Adrenal gland (tissue), 12 donors: Measurements from ENCODE around the gene CD2. TPM values are rescaled to one million over a fixed set of nuclear protein-coding genes. Genes with fewer than 3 reads are reported as not detected.

ENCODE experiments used
- DNase-seq, 7 donors: peaks; one replicate each; pipeline ENCODE4 v3.0.0-alpha.2; 2019 to 2020
- H3K27ac ChIP-seq, 5 donors: fragments of 200-600 bp; sonication (generic) in 4 of 5; 1 replicate in 3 of 5; 2 replicates in 2 of 5; pipeline versions ENCODE4 v1.5.1 to v1.8.0; 2016 to 2020; ENCODE audit warnings: mild to moderate bottlenecking in 1 of 5
- H3K27me3 ChIP-seq: fragments of 200-600 bp; 2 replicates; pipeline ENCODE4 v1.8.0; 2021
- H3K36me3 ChIP-seq, 2 donors: fragments of 200-600 bp; replicated peaks in 1 of 2; 1 replicate in 1 of 2; 2 replicates in 1 of 2; pipeline versions ENCODE4 v1.5.1 to v1.8.0; 2018 to 2022
- H3K4me1 ChIP-seq, 2 donors: fragments of 200-600 bp; replicated peaks in 1 of 2; 1 replicate in 1 of 2; 2 replicates in 1 of 2; pipeline versions ENCODE4 v1.5.1 to v1.8.0; 2018 to 2021
- H3K4me3 ChIP-seq, 4 donors: fragments of 200-600 bp; sonication (generic) in 3 of 4; one replicate each; pipeline ENCODE4 v1.5.1; 2016 to 2018
- H3K9me3 ChIP-seq, 3 donors: fragments of 200-600 bp; sonication (generic) in 1 of 3; replicated peaks in 1 of 3; 1 replicate in 2 of 3; 2 replicates in 1 of 3; pipeline versions ENCODE4 v1.5.1 to v1.8.0; 2016 to 2021
- POLR2A ChIP-seq, 2 donors: fragments of 450-650 bp; IDR thresholded peaks; one replicate each; pipeline ENCODE4 v1.6.1; 2017; ENCODE audit warnings: antibody characterized with exemption in 2 of 2, mild to moderate bottlenecking in 2 of 2, moderate library complexity in 1 of 2
- WGBS, 4 donors: extraction: QIAGEN DNeasy Blood & Tissue Kit in 2 of 4; methylation state at CpG; one replicate each; pipeline versions ENCODE4 v1.1.5 to v1.1.7; 2013 to 2017; 5-methylcytosine and 5-hydroxymethylcytosine counted together
- intact Hi-C, 2 donors: fragments of 100-400 bp; cut with DNase I; formaldehyde crosslinking; loops; one replicate each; pipeline versions ENCODE4 v1.14.1 to v1.15.0; 2022 to 2023
- polyA plus RNA-seq, 3 donors: library from polyadenylated mRNA; stranded (reverse); fragments of 200-250 nt in 2 of 3; fragments of 350-450 nt in 1 of 3; fragmentation: Illumina TruSeq in 1 of 3; extraction: RNeasy Lipid Tissue Mini Kit (QIAGEN cat#74804) in 1 of 3; gene quantifications; one replicate each; pipeline ENCODE4 v1.2.3, GENCODE V29; 2013 to 2014
- total RNA-seq, 9 donors: library from RNA; depleted of rRNA in 4 of 9; stranded (reverse); fragments of >200 nt in 4 of 9; fragments of 120-200 nt in 1 of 9; fragmentation: NEBNext Ultra II Directional in 1 of 9; extraction: Animal tissue kit (Norgen Biotek cat#: 25700) in 1 of 9; gene quantifications; one replicate each; pipeline versions ENCODE4 v1.1.0 to v1.2.4, GENCODE V29; 2013 to 2023
- TF ChIP-seq, protein P1 (sequence below), 6 experiments: fragments of 450-650 bp in 4 of 6; fragments of 200-600 bp in 2 of 6; sonication (generic) in 1 of 6; IDR thresholded peaks; 1 replicate in 5 of 6; 2 replicates in 1 of 6; pipeline versions ENCODE4 v1.5.1 to v1.8.0; 2016 to 2021; ENCODE audit warnings: antibody characterized with exemption in 6 of 6, mild to moderate bottlenecking in 2 of 6, moderate library complexity in 1 of 6
- donor health status: healthy with polysubstance abuse.
- donor health status: Bipolar disorder and iron deficiency.
- donor health status: DM: yes; HTN: yes; CAD: no.
- donor health status: DM: no; HTN: no; CAD: no.
- donor health status: DM: no; HTN: no; CAD: no.
- donor health status: DM: yes; HTN: yes; CAD: no.

CD2 gene
- total and polyA plus RNA-seq, 12 donors: 0.18 to 6.7 (median 1.3) TPM

DNA sequence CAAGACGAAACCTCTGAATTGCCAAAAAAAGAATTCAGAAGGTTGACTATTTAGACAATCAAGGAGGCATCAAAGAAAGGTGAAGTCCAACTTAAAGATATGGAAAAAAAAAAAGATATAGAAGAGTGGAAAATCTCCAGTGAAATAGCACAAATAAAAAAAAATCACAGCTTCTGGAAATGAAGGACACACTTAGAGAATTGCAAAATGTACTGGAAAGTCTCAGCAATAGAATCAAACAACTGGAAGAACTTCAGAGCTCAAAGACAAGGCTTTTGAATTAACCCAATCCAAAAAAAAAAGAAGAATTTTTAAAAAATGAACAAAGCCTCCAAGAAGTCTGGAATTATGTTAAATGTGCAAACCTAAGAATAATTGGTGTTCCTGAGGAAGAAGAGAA lies 31.8 kb downstream of the CD2 start:
- intact Hi-C loops: no loop called here
- no peak for DNase-seq
- Histone ChIP-seq H3K4me3 (no peak overlapping the region), H3K36me3 (no peaks in the 10 kb centered on the region), H3K9me3 (no peaks in the 10 kb centered on the region), H3K27me3 (no peaks in the 10 kb centered on the region), H3K4me1 (no peaks in the 10 kb centered on the region), H3K27ac (no peak overlapping the region)
- TF ChIP-seq POLR2A (IDR thresholded peaks at IDR 0.05): no peak
- TF ChIP-seq, protein P1, sequence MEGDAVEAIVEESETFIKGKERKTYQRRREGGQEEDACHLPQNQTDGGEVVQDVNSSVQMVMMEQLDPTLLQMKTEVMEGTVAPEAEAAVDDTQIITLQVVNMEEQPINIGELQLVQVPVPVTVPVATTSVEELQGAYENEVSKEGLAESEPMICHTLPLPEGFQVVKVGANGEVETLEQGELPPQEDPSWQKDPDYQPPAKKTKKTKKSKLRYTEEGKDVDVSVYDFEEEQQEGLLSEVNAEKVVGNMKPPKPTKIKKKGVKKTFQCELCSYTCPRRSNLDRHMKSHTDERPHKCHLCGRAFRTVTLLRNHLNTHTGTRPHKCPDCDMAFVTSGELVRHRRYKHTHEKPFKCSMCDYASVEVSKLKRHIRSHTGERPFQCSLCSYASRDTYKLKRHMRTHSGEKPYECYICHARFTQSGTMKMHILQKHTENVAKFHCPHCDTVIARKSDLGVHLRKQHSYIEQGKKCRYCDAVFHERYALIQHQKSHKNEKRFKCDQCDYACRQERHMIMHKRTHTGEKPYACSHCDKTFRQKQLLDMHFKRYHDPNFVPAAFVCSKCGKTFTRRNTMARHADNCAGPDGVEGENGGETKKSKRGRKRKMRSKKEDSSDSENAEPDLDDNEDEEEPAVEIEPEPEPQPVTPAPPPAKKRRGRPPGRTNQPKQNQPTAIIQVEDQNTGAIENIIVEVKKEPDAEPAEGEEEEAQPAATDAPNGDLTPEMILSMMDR (IDR thresholded peaks at IDR 0.05): no peak
- WGBS, 4 donors: 83 to 100% (median 84%) methylated on average over 1 of the region's 1 CpG

DNA sequence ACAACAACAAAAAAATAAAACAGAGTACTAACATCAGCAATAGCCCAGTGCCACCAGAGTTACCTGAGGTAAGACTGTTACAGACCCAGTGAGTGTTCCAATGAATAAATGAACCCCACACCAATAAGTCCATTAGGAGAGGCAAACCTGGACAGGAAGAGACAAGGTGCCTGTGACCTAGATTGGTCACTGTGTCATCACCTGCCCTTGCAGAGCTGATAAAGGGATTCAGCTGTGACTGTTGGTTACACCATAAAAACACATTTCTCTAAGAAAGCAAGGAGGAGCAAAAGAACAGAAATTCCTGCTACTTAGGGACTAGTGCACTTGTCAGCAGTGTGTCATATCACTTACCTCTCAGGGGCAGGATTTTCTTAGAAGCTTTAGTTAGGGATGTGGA lies 37.5 kb downstream of the CD2 start:
- H3K36me3 ChIP-seq: no peaks in the 10 kb centered on the region
- TF ChIP-seq POLR2A (IDR thresholded peaks at IDR 0.05): no peak
- TF ChIP-seq, protein P1 (IDR thresholded peaks at IDR 0.05): no peak

DNA sequence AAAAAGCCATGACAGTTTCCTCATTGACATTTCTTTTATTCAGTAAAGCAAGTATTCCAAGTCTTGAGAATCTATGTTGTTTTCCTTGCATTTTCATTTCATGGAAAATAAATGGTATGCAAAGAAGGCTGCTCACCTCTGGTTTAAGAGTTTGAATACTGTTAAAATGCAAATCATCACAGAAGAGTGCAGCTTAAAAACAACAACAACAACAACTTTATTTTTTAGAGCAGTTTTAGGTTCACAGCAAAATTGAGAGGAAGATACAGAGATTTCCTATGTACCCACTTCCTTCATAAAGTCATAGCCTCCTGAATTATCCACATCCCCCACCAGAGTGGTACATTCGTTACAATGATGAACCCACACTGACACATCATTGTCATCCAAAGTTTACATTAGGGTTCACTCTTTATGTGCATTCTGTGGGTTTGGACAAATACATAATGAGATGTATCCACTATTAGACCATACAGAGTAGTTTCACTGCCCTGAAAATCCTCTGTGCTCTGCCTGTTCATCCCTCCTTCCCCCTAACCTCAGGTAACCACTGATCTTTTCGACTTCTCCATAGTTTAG lies 39.2 kb downstream of the CD2 start:
- no peak for DNase-seq
- Histone ChIP-seq H3K9me3 (no peaks in the 10 kb centered on the region), H3K27me3 (no peaks in the 10 kb centered on the region), H3K4me3 (no peak overlapping the region), H3K36me3 (no peaks in the 10 kb centered on the region), H3K4me1 (no peaks in the 10 kb centered on the region), H3K27ac (no peak overlapping the region)
- intact Hi-C loops: no loop called here
- 48 to 82% (median 61%) methylated on average over 2 of the region's 2 CpGs for WGBS, 4 donors
- no peak for TF ChIP-seq POLR2A (IDR thresholded peaks at IDR 0.05)
- TF ChIP-seq, protein P1 (IDR thresholded peaks at IDR 0.05): no peak

More for the DNA sequence above, 37.5 kb downstream of the CD2 start:
- Histone ChIP-seq H3K9me3 (no peaks in the 10 kb centered on the region), H3K27me3 (no peaks in the 10 kb centered on the region), H3K4me3 (no peak overlapping the region), H3K4me1 (no peaks in the 10 kb centered on the region), H3K27ac (no peak overlapping the region)
- DNase-seq: no peak
- intact Hi-C loops: no loop called here

DNA sequence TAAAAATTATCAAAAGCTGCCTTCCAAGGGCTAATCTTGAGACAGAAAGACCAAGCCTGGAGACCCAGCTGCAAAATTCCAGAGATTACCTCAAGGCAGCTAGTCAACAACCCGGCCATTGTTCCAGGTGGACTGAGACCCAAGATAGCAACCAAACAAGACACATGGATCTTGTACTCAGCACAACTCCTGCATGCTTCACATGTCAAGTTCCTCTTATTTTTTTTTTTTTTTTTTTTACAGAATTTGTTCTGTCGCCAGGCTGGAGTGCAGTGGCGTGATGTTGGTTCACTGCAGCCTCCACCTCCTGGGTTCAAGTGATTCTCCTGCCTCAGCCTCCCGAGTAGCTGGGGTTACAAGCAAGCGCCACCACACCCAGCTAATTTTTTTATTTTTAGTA lies 40.1 kb downstream of the CD2 start:
- Histone ChIP-seq H3K27me3 (no peaks in the 10 kb centered on the region), H3K4me1 (no peaks in the 10 kb centered on the region), H3K4me3 (no peak overlapping the region), H3K9me3 (no peaks in the 10 kb centered on the region), H3K27ac (no peak overlapping the region), H3K36me3 (no peaks in the 10 kb centered on the region)
- no peak for DNase-seq
- TF ChIP-seq, protein P1 (IDR thresholded peaks at IDR 0.05): no peak
- no peak for TF ChIP-seq POLR2A (IDR thresholded peaks at IDR 0.05)
- intact Hi-C loops: no loop called here
- 68 to 92% (median 77%) methylated on average over 5 of the region's 5 CpGs for WGBS, 4 donors
